Peyer's patch (tissue), 4 donors: ENCODE measurements around the gene RNF44.

Source experiments
- CTCF ChIP-seq, 6 experiments: fragments of 450-650 bp in 4 of 6; fragments of 200-600 bp in 2 of 6; sonication (generic) in 1 of 6; IDR thresholded peaks; one replicate each; pipeline ENCODE4 v1.5.1; 2017 to 2019; ENCODE audit warnings: antibody characterized with exemption in 6 of 6, mild to moderate bottlenecking in 3 of 6, moderate library complexity in 1 of 6
- POLR2A ChIP-seq, 2 donors: fragments of 450-650 bp; IDR thresholded peaks; one replicate each; pipeline ENCODE4 v1.5.1; 2017; ENCODE audit warnings: antibody characterized with exemption in 2 of 2, mild to moderate bottlenecking in 2 of 2, moderate library complexity in 2 of 2

DNA sequence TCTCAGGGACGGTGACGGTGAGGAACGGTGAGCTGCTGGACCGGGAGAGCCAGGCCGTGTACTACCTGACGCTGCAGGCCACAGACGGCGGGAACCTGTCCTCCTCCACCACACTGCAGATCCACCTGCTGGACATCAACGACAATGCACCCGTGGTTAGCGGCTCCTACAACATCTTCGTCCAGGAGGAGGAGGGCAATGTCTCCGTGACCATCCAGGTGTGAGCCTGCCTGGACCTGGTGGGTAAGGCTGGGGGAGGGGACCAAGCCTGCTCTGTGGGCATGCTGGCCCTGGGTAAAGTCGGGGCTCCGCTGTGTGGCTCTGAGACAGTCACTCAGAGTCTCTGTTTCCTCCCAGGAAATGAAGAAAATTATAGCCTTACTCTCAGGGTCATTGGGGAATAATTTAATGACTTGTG is 41.2 kb upstream of the RNF44 start:
- peak in 5 of 6 experiments; percentile 24 to 50 (median 46) for TF ChIP-seq CTCF (IDR thresholded peaks at IDR 0.05)
- TF ChIP-seq POLR2A (IDR thresholded peaks at IDR 0.05), result no peak
